GM23338 (cell line): Measurements from ENCODE around the gene ZSCAN30. TPM values are rescaled to one million over a fixed set of nuclear protein-coding genes. Genes with fewer than 3 reads are reported as not detected.

Source experiments
- ATAC-seq: fragments of 200-7000 bp; cut with Tn5 transposase; 3 replicates; pipeline ENCODE4 v1.9.1; 2020
- DNase-seq: peaks from one replicate; pipeline ENCODE4 v3.0.0-alpha.2; 2015; ENCODE audit warnings: low spot score
- H2AFZ ChIP-seq: fragments of 200-600 bp; sonication (generic); 2 replicates; pipeline ENCODE4 v1.8.0; 2016; ENCODE audit warnings: antibody characterized with exemption, mild to moderate bottlenecking, moderate library complexity
- H3F3A ChIP-seq: fragments of 200-600 bp; sonication (generic); replicated peaks from 2 replicates; pipeline ENCODE4 v1.8.0; 2017; ENCODE audit warnings: antibody characterized with exemption, mixed run types, low read depth
- H3K27ac ChIP-seq: fragments of 200-600 bp; sonication (generic); 2 replicates; pipeline ENCODE4 v1.6.1; 2016; ENCODE audit warnings: low read depth
- H3K27me3 ChIP-seq: fragments of 200-600 bp; sonication (generic); 2 replicates; pipeline ENCODE4 v1.8.0; 2016; ENCODE audit warnings: mild to moderate bottlenecking, mixed run types, moderate library complexity; ENCODE audit not compliant: insufficient read depth
- H3K36me3 ChIP-seq: fragments of 200-600 bp; sonication (generic); 2 replicates; pipeline ENCODE4 v1.8.0; 2016; ENCODE audit warnings: mild to moderate bottlenecking; ENCODE audit not compliant: insufficient read depth
- H3K4me1 ChIP-seq: fragments of 200-600 bp; sonication (generic); 2 replicates; pipeline ENCODE4 v1.8.0; 2016; ENCODE audit warnings: mild to moderate bottlenecking, moderate library complexity; ENCODE audit not compliant: insufficient read depth
- H3K4me2 ChIP-seq: fragments of 200-600 bp; sonication (generic); 2 replicates; pipeline ENCODE4 v1.7.1; 2017; ENCODE audit warnings: mixed run types
- H3K4me3 ChIP-seq: fragments of 200-600 bp; sonication (generic); 2 replicates; pipeline ENCODE4 v1.6.1; 2016; ENCODE audit warnings: mixed run types
- H3K79me2 ChIP-seq: fragments of 200-600 bp; sonication (generic); replicated peaks from 2 replicates; pipeline ENCODE4 v1.8.0; 2017; ENCODE audit warnings: mild to moderate bottlenecking; ENCODE audit not compliant: insufficient read depth
- H3K9me2 ChIP-seq: fragments of 200-600 bp; sonication (generic); 2 replicates; pipeline ENCODE4 v1.8.0; 2017; ENCODE audit not compliant: insufficient read depth
- H4K20me1 ChIP-seq: fragments of 200-600 bp; sonication (generic); replicated peaks from 2 replicates; pipeline ENCODE4 v1.8.0; 2017; ENCODE audit warnings: mild to moderate bottlenecking; ENCODE audit not compliant: insufficient read depth
- H3K27ac Mint-ChIP-seq: 2 replicates; pipeline ENCODE4 v1.8.0; 2020; ENCODE audit warnings: inconsistent platforms, mild to moderate bottlenecking, moderate library complexity, mixed read lengths
- H3K27me3 Mint-ChIP-seq: 3 replicates; pipeline ENCODE4 v1.8.0; 2022; ENCODE audit warnings: low read depth, mild to moderate bottlenecking, moderate library complexity, mixed read lengths, inconsistent platforms; ENCODE audit not compliant: insufficient read depth, poor library complexity
- H3K36me3 Mint-ChIP-seq: 3 replicates; pipeline ENCODE4 v1.8.0; 2021; ENCODE audit warnings: low read depth, mild to moderate bottlenecking, inconsistent platforms, moderate library complexity, mixed read lengths
- H3K4me1 Mint-ChIP-seq: 3 replicates; pipeline ENCODE4 v1.8.0; 2020; ENCODE audit warnings: mild to moderate bottlenecking, inconsistent platforms, mixed read lengths
- H3K4me3 Mint-ChIP-seq: 3 replicates; pipeline ENCODE4 v1.8.0; 2021; ENCODE audit warnings: moderate library complexity, mild to moderate bottlenecking, inconsistent platforms, mixed read lengths
- H3K9me3 Mint-ChIP-seq: 3 replicates; pipeline ENCODE4 v1.8.0; 2020; ENCODE audit warnings: moderate library complexity, mild to moderate bottlenecking, inconsistent platforms, mixed read lengths
- CREB1 ChIP-seq: fragments of 250-450 bp; sonication (Bioruptor Pico); IDR thresholded peaks from 2 replicates; pipeline ENCODE4 v1.5.0; 2020; ENCODE audit warnings: low read depth, mild to moderate bottlenecking, moderate library complexity
- EZH2 ChIP-seq: fragments of 200-600 bp; sonication (generic); IDR thresholded peaks from one replicate; pipeline ENCODE4 v1.8.0; 2017; ENCODE audit warnings: antibody characterized with exemption, mild to moderate bottlenecking, low read depth; ENCODE audit not compliant: unreplicated experiment
- JUNB ChIP-seq: IDR thresholded peaks from one replicate; pipeline ENCODE4 v1.6.1; 2016; ENCODE audit warnings: antibody characterized with exemption; ENCODE audit not compliant: unreplicated experiment
- POLR2AphosphoS5 ChIP-seq: IDR thresholded peaks from 2 replicates; pipeline ENCODE4 v1.6.1; 2016; ENCODE audit warnings: antibody characterized with exemption, low read depth
- STAT1 ChIP-seq: IDR thresholded peaks from one replicate; pipeline ENCODE4 v1.6.1; 2016; ENCODE audit warnings: antibody characterized with exemption; ENCODE audit not compliant: unreplicated experiment
- ZNF114 ChIP-seq: fragments of 250-450 bp; sonication (Bioruptor Pico); IDR thresholded peaks from 2 replicates; pipeline ENCODE4 v1.5.0; 2020; ENCODE audit warnings: mild to moderate bottlenecking, moderate library complexity
- ZNF331 ChIP-seq: fragments of 250-450 bp; sonication (Bioruptor Pico); IDR thresholded peaks from 2 replicates; pipeline ENCODE4 v1.5.0; 2020; ENCODE audit warnings: low read depth, mild to moderate bottlenecking, moderate library complexity
- polyA plus RNA-seq: library from polyadenylated mRNA; unstranded; fragments of >200 nt; fragmentation: Nextera tagmentation; extraction: Ambion mirVana; gene quantifications from 2 replicates; pipeline ENCODE4 v1.2.1, GENCODE V29; 2016
- total RNA-seq: library from RNA; depleted of rRNA; stranded (reverse); fragments of >200 nt; shearing (Covaris generic); gene quantifications from 2 replicates; pipeline ENCODE4 v1.2.3, GENCODE V29; 2014
- TF ChIP-seq, protein P1 (sequence below), 2 experiments: fragments of 200-600 bp in 1 of 2; sonication (generic) in 1 of 2; conservative IDR thresholded peaks; 2 replicates each; pipeline versions ENCODE4 v1.5.1 to v1.6.1; 2016 to 2017; ENCODE audit warnings: antibody characterized with exemption in 2 of 2, low read depth in 2 of 2, mild to moderate bottlenecking in 2 of 2, moderate library complexity in 1 of 2
- TF ChIP-seq, protein P2 (sequence below): IDR thresholded peaks from 2 replicates; pipeline ENCODE4 v1.6.1; 2016; ENCODE audit warnings: antibody characterized with exemption
- TF ChIP-seq, protein P3 (sequence below): IDR thresholded peaks from one replicate; pipeline ENCODE4 v1.6.1; 2018; ENCODE audit warnings: antibody characterized with exemption; ENCODE audit not compliant: unreplicated experiment

The ZSCAN30 gene
- total and polyA plus RNA-seq, 2 experiments from 2014 or later, result 12.3 to 21.8 TPM

DNA sequence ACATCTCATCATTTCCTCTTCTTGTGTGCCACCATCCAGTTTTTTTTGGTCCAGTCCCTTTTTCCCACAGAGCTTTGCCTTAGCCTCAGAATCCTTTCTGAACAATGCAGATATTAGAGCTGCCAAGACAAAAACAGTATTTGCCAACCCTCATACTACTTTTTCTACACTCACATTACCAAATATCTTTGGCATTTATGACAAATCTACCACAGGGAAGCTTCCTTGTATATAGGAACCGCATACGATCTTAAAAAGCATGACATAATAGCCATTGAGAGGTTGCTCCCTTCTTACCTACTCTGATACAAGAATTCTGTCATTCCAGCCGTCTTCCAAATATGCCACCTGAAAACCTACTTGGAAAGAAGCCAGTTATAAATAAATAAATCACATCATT, 44.8 kb upstream of the ZSCAN30 start:
- Histone ChIP-seq H3F3A (no peaks in the 10 kb centered on the region), H3K36me3 (peaks cover 39% of the 10 kb centered on the region), H2AFZ (no peak overlapping the region), H3K4me1 (no peaks in the 10 kb centered on the region), H3K27ac (no peak overlapping the region), H3K4me2 (no peak overlapping the region), H3K27me3 (no peaks in the 10 kb centered on the region), H3K4me3 (no peak overlapping the region), H3K9me2 (no peaks in the 10 kb centered on the region), H3K79me2 (peaks cover 24% of the 10 kb centered on the region), H4K20me1 (peaks cover 4% of the 10 kb centered on the region; the same call in 1 of the 2 replicates)
- Mint-ChIP-seq H3K4me3 (no peak overlapping the region), H3K27ac (no peak overlapping the region), H3K27me3 (peaks cover 3% of the 10 kb centered on the region), H3K36me3 (peaks cover 73% of the 10 kb centered on the region), H3K4me1 (no peaks in the 10 kb centered on the region), H3K9me3 (no peaks in the 10 kb centered on the region)
- ATAC-seq (no peak), DNase-seq (no peak)
- TF ChIP-seq STAT1 (no peak), EZH2 (no peak), POLR2AphosphoS5 (no peak), JUNB (no peak), ZNF331 (CRISPR knock-in tag) (no peak)
- TF ChIP-seq, protein P1, sequence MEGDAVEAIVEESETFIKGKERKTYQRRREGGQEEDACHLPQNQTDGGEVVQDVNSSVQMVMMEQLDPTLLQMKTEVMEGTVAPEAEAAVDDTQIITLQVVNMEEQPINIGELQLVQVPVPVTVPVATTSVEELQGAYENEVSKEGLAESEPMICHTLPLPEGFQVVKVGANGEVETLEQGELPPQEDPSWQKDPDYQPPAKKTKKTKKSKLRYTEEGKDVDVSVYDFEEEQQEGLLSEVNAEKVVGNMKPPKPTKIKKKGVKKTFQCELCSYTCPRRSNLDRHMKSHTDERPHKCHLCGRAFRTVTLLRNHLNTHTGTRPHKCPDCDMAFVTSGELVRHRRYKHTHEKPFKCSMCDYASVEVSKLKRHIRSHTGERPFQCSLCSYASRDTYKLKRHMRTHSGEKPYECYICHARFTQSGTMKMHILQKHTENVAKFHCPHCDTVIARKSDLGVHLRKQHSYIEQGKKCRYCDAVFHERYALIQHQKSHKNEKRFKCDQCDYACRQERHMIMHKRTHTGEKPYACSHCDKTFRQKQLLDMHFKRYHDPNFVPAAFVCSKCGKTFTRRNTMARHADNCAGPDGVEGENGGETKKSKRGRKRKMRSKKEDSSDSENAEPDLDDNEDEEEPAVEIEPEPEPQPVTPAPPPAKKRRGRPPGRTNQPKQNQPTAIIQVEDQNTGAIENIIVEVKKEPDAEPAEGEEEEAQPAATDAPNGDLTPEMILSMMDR (conservative IDR thresholded peaks at IDR 0.05; ENCODE audit: low read depth in 2 of 2), result no peak

DNA sequence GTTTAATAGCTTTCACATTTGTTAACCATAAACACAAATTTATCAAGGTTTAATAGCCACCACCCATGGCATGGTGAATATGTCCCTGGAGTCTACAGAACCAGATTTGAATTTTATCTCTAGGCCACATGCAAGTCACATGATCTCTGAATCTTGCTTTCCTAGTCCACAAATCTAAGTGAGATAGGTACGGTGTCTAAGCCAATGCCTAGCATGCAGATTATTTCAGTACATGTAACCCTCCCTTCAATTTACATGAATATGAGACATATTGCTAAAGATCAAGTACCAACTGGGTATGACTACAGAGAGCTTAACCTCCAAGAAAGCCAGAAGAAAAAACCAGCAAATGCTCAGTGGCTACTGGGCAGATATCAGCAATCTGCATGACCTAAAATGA, 44.2 kb upstream of the ZSCAN30 start:
- Histone ChIP-seq H3K4me3 (no peak overlapping the region), H3K9me2 (no peaks in the 10 kb centered on the region), H3F3A (no peaks in the 10 kb centered on the region), H3K79me2 (peaks cover 18% of the 10 kb centered on the region), H3K4me2 (no peak overlapping the region), H4K20me1 (peaks cover 4% of the 10 kb centered on the region; the same call in 1 of the 2 replicates), H3K36me3 (peaks cover 33% of the 10 kb centered on the region), H3K27ac (no peak overlapping the region), H3K4me1 (no peaks in the 10 kb centered on the region), H3K27me3 (no peaks in the 10 kb centered on the region), H2AFZ (no peak overlapping the region)
- Mint-ChIP-seq H3K27ac (no peak overlapping the region), H3K27me3 (peaks cover 2% of the 10 kb centered on the region), H3K4me1 (no peaks in the 10 kb centered on the region), H3K36me3 (peaks cover 67% of the 10 kb centered on the region), H3K4me3 (no peak overlapping the region), H3K9me3 (no peaks in the 10 kb centered on the region)
- ATAC-seq (no peak), DNase-seq (no peak)
- no peak for TF ChIP-seq CREB1 (CRISPR knock-in tag)
- no peak for TF ChIP-seq POLR2AphosphoS5
- TF ChIP-seq ZNF114 (CRISPR knock-in tag), result no peak
- TF ChIP-seq, protein P2, sequence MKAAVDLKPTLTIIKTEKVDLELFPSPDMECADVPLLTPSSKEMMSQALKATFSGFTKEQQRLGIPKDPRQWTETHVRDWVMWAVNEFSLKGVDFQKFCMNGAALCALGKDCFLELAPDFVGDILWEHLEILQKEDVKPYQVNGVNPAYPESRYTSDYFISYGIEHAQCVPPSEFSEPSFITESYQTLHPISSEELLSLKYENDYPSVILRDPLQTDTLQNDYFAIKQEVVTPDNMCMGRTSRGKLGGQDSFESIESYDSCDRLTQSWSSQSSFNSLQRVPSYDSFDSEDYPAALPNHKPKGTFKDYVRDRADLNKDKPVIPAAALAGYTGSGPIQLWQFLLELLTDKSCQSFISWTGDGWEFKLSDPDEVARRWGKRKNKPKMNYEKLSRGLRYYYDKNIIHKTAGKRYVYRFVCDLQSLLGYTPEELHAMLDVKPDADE, result no peak
- no peak for TF ChIP-seq JUNB
- no peak for TF ChIP-seq ZNF331 (CRISPR knock-in tag)
- TF ChIP-seq EZH2, result no peak
- TF ChIP-seq, protein P3, sequence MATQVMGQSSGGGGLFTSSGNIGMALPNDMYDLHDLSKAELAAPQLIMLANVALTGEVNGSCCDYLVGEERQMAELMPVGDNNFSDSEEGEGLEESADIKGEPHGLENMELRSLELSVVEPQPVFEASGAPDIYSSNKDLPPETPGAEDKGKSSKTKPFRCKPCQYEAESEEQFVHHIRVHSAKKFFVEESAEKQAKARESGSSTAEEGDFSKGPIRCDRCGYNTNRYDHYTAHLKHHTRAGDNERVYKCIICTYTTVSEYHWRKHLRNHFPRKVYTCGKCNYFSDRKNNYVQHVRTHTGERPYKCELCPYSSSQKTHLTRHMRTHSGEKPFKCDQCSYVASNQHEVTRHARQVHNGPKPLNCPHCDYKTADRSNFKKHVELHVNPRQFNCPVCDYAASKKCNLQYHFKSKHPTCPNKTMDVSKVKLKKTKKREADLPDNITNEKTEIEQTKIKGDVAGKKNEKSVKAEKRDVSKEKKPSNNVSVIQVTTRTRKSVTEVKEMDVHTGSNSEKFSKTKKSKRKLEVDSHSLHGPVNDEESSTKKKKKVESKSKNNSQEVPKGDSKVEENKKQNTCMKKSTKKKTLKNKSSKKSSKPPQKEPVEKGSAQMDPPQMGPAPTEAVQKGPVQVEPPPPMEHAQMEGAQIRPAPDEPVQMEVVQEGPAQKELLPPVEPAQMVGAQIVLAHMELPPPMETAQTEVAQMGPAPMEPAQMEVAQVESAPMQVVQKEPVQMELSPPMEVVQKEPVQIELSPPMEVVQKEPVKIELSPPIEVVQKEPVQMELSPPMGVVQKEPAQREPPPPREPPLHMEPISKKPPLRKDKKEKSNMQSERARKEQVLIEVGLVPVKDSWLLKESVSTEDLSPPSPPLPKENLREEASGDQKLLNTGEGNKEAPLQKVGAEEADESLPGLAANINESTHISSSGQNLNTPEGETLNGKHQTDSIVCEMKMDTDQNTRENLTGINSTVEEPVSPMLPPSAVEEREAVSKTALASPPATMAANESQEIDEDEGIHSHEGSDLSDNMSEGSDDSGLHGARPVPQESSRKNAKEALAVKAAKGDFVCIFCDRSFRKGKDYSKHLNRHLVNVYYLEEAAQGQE, result no peak
